ENCODE data around the gene SRR.

Gene SRR

GRCh38 chr17:2295575-2295974, 8.2 kb upstream of the SRR start:
- peaks cover 35% of the 10 kb centered on the region; the same call in 1 of the 2 replicates for H3K36me3 ChIP-seq (ENCODE audit: insufficient read depth, low read length)
- H3F3A ChIP-seq (ENCODE audit: low read depth): 0 out of 2 replicates have a peak, but pooled peaks cover 4% of the 10 kb centered on the region
- peaks cover 35% of the 10 kb centered on the region for H3K4me1 ChIP-seq (ENCODE audit: insufficient read depth, low read length, poor library complexity, severe bottlenecking)
- H3K4me2 ChIP-seq (ENCODE audit: low read depth, low read length, poor library complexity, severe bottlenecking): peak overlapping the region; percentile 40
- H2AFZ ChIP-seq (ENCODE audit: low read length): no peak overlapping the region
- no peaks in the 10 kb centered on the region for H3K9me3 ChIP-seq (ENCODE audit: insufficient read depth, low read depth, low read length)
- no peaks in the 10 kb centered on the region for H3K9me2 ChIP-seq (replicated peaks; ENCODE audit: low read depth, low read length)
- TF ChIP-seq CTCF (conservative IDR thresholded peaks at IDR 0.05; ENCODE audit: low read length) (no peak), EZH2phosphoT487 (IDR thresholded peaks at IDR 0.05; ENCODE audit: borderline replicate concordance) (no peak)
- H3K79me2 ChIP-seq (ENCODE audit: insufficient read depth, low read length): peaks cover 71% of the 10 kb centered on the region
- H4K20me1 ChIP-seq (ENCODE audit: insufficient read depth, low read length, poor library complexity, severe bottlenecking): peaks cover 12% of the 10 kb centered on the region
- no peak overlapping the region for H3K9ac ChIP-seq (ENCODE audit: low read depth, low read length, poor library complexity, severe bottlenecking)
- no peak overlapping the region for H3K4me3 ChIP-seq (ENCODE audit: low read length, poor library complexity, severe bottlenecking)
- no peaks in the 10 kb centered on the region for H3K27me3 ChIP-seq (ENCODE audit: insufficient read depth, low read length, poor library complexity, severe bottlenecking)

DNA sequence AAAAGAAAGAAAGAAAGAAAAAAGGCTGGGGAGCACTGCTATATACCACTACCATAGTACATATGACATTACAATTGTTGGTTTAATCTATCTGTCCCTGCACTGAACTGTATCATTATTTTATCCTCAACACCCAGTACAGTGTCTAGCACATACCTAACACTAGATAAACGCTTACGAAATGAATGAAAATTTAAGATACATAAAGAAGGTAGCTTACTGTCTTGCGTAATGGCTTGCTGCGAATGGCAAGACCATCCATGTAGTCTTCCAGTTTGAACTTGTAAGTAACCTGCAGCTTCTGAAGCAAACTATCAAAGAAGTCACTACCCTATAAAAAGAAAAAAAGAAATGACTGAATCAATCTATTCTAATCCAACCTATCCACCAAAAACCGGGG, 6.7 kb upstream of the SRR start:
- Histone ChIP-seq H3K4me2 (ENCODE audit: low read depth, low read length, poor library complexity, severe bottlenecking) (peak overlapping the region; percentile 67), H3F3A (ENCODE audit: low read depth) (0 out of 2 replicates have a peak, but pooled peaks cover 2% of the 10 kb centered on the region), H3K9ac (ENCODE audit: low read depth, low read length, poor library complexity, severe bottlenecking) (peak overlapping the region; percentile 35), H3K9me3 (ENCODE audit: insufficient read depth, low read depth, low read length) (no peaks in the 10 kb centered on the region), H3K36me3 (ENCODE audit: insufficient read depth, low read length) (peaks cover 29% of the 10 kb centered on the region; the same call in 1 of the 2 replicates), H3K4me1 (ENCODE audit: insufficient read depth, low read length, poor library complexity, severe bottlenecking) (peaks cover 45% of the 10 kb centered on the region), H4K20me1 (ENCODE audit: insufficient read depth, low read length, poor library complexity, severe bottlenecking) (peaks cover 19% of the 10 kb centered on the region), H3K27me3 (ENCODE audit: insufficient read depth, low read length, poor library complexity, severe bottlenecking) (no peaks in the 10 kb centered on the region), H3K9me2 (replicated peaks; ENCODE audit: low read depth, low read length) (no peaks in the 10 kb centered on the region), H3K79me2 (ENCODE audit: insufficient read depth, low read length) (peaks cover 86% of the 10 kb centered on the region), H2AFZ (ENCODE audit: low read length) (no peak overlapping the region), H3K4me3 (ENCODE audit: low read length, poor library complexity, severe bottlenecking) (peak overlapping the region; percentile 53)
- TF ChIP-seq EZH2phosphoT487 (IDR thresholded peaks at IDR 0.05; ENCODE audit: borderline replicate concordance) (no peak), CTCF (conservative IDR thresholded peaks at IDR 0.05; ENCODE audit: low read length) (no peak)

- TF ChIP-seq EZH2phosphoT487 (IDR thresholded peaks at IDR 0.05; ENCODE audit: borderline replicate concordance) (no peak), CTCF (conservative IDR thresholded peaks at IDR 0.05; ENCODE audit: low read length) (no peak)
- peaks cover 32% of the 10 kb centered on the region for H4K20me1 ChIP-seq (ENCODE audit: insufficient read depth, low read length, poor library complexity, severe bottlenecking)
- peaks cover 90% of the 10 kb centered on the region for H3K79me2 ChIP-seq (ENCODE audit: insufficient read depth, low read length)
- H3K4me1 ChIP-seq (ENCODE audit: insufficient read depth, low read length, poor library complexity, severe bottlenecking): peaks cover 55% of the 10 kb centered on the region
- H3K36me3 ChIP-seq (ENCODE audit: insufficient read depth, low read length): peaks cover 12% of the 10 kb centered on the region; the same call in 1 of the 2 replicates
- no peaks in the 10 kb centered on the region for H3F3A ChIP-seq (ENCODE audit: low read depth)
- H3K9ac ChIP-seq (ENCODE audit: low read depth, low read length, poor library complexity, severe bottlenecking): no peak overlapping the region
- H3K4me3 ChIP-seq (ENCODE audit: low read length, poor library complexity, severe bottlenecking): no peak overlapping the region
- peak overlapping the region; percentile 40 for H3K4me2 ChIP-seq (ENCODE audit: low read depth, low read length, poor library complexity, severe bottlenecking)
- H3K27me3 ChIP-seq (ENCODE audit: insufficient read depth, low read length, poor library complexity, severe bottlenecking): no peaks in the 10 kb centered on the region
- H2AFZ ChIP-seq (ENCODE audit: low read length): no peak overlapping the region
- no peaks in the 10 kb centered on the region for H3K9me2 ChIP-seq (replicated peaks; ENCODE audit: low read depth, low read length)
- no peaks in the 10 kb centered on the region for H3K9me3 ChIP-seq (ENCODE audit: insufficient read depth, low read depth, low read length)
These were observed 4.6 kb upstream of the SRR start for GRCh38 chr17:2299136-2299535.

All from Loucy (cell line).